Lower lobe of right lung (tissue), 2 donors: ENCODE measurements around the gene GNAQ. TPM values are rescaled to one million over a fixed set of nuclear protein-coding genes. Genes with fewer than 3 reads are reported as not detected.

Experiments
- ATAC-seq, 2 donors: fragments of 200-7000 bp; cut with Tn5 transposase; one replicate each; pipeline ENCODE4 v1.9.1; 2020 to 2022; ENCODE audit warnings: mild to moderate bottlenecking in 2 of 2, moderate library complexity in 2 of 2
- DNase-seq: peaks from one replicate; pipeline ENCODE4 v3.0.0-alpha.2; 2020
- H3K27ac ChIP-seq: fragments of 200-600 bp; one replicate; pipeline ENCODE4 v1.8.0; 2022
- H3K27me3 ChIP-seq: fragments of 200-600 bp; one replicate; pipeline ENCODE4 v1.8.0; 2022; ENCODE audit warnings: low read depth
- H3K36me3 ChIP-seq: fragments of 200-600 bp; one replicate; pipeline ENCODE4 v1.8.0; 2022; ENCODE audit warnings: mild to moderate bottlenecking
- H3K4me1 ChIP-seq: fragments of 200-600 bp; one replicate; pipeline ENCODE4 v1.8.0; 2022
- H3K4me3 ChIP-seq: fragments of 200-600 bp; one replicate; pipeline ENCODE4 v1.8.0; 2022; ENCODE audit warnings: mild to moderate bottlenecking
- H3K9me3 ChIP-seq: fragments of 200-600 bp; one replicate; pipeline ENCODE4 v1.8.0; 2022
- CTCF ChIP-seq: fragments of 200-600 bp; IDR thresholded peaks from one replicate; pipeline ENCODE4 v1.8.0; 2022; ENCODE audit warnings: antibody characterized with exemption, mild to moderate bottlenecking
- intact Hi-C: fragments of 100-400 bp; cut with DNase I; formaldehyde crosslinking; loops from one replicate; pipeline ENCODE4 v1.11.0; 2022
- total RNA-seq: library from RNA; stranded (reverse); fragmentation: NEBNext Ultra II Directional; extraction: Animal tissue kit (Norgen Biotek cat#: 25700); gene quantifications from one replicate; pipeline ENCODE4 v1.2.1, GENCODE V29; 2021
- donor health status: DM: no; HTN: yes; CAD: no; lungs with severe emphysema.

The GNAQ gene
- total RNA-seq, 1 donor from 2014 or later, result 130 TPM

GRCh38 chr9:77672183-77672582, 359.4 kb downstream of the GNAQ start:
- TF ChIP-seq CTCF, result no peak
- Histone ChIP-seq H3K27ac (no peak overlapping the region), H3K4me3 (no peak overlapping the region), H3K4me1 (no peaks in the 10 kb centered on the region), H3K27me3 (no peaks in the 10 kb centered on the region), H3K36me3 (no peaks in the 10 kb centered on the region), H3K9me3 (no peaks in the 10 kb centered on the region)
- ATAC-seq (no peak), DNase-seq (no peak)
- intact Hi-C loops, result no loop called here

- no peak overlapping the region for H3K4me3 ChIP-seq
- no peaks in the 10 kb centered on the region for H3K4me1 ChIP-seq
- no peak for ATAC-seq
- DNase-seq, result no peak
- H3K27ac ChIP-seq, result no peak overlapping the region
- no peaks in the 10 kb centered on the region for H3K36me3 ChIP-seq
- H3K9me3 ChIP-seq, result no peaks in the 10 kb centered on the region
- intact Hi-C loops, result no loop called here
- TF ChIP-seq CTCF, result no peak
- no peaks in the 10 kb centered on the region for H3K27me3 ChIP-seq
Measured at GRCh38 chr9:77667151-77667550, 364.5 kb downstream of the GNAQ start.

Other genes starting within 250 kb of the GNAQ start
- gene CEP78, start 204.3 kb upstream of the GNAQ start, total RNA-seq, result 12.9 TPM